Measurements from ENCODE around the gene PHLDA3. TPM values are rescaled to one million over a fixed set of nuclear protein-coding genes. Genes with fewer than 3 reads are reported as not detected.

PHLDA3 gene
- total RNA-seq, 1 experiment from 2014 or later, result 36.1 TPM

GRCh38 chr1:201424146-201424545, 44.8 kb downstream of the PHLDA3 start:
- in situ Hi-C loops (cut with HindIII; ENCODE audit: low pct_unique_long_range_greater_than_20kb, low sequenced_read_pairs), result no loop called here
- no peak for DNase-seq (ENCODE audit: low read depth, low spot score)

GRCh38 chr1:201423655-201424054, 45.3 kb downstream of the PHLDA3 start:
- in situ Hi-C loops (cut with HindIII; ENCODE audit: low pct_unique_long_range_greater_than_20kb, low sequenced_read_pairs), result no loop called here
- DNase-seq (ENCODE audit: low read depth, low spot score), result no peak

- in situ Hi-C loops (cut with HindIII; ENCODE audit: low pct_unique_long_range_greater_than_20kb, low sequenced_read_pairs), result no loop called here
- no peak for DNase-seq (ENCODE audit: low read depth, low spot score)
These were observed 46.5 kb downstream of the PHLDA3 start for GRCh38 chr1:201422436-201423030.

- in situ Hi-C loops (cut with HindIII; ENCODE audit: low pct_unique_long_range_greater_than_20kb, low sequenced_read_pairs), result no loop called here
- DNase-seq (ENCODE audit: low read depth, low spot score), result no peak
These were observed 47.0 kb downstream of the PHLDA3 start for GRCh38 chr1:201422026-201422425.

GRCh38 chr1:201421041-201421440, 47.9 kb downstream of the PHLDA3 start:
- DNase-seq (ENCODE audit: low read depth, low spot score), result no peak
- in situ Hi-C loops (cut with HindIII; ENCODE audit: low pct_unique_long_range_greater_than_20kb, low sequenced_read_pairs), result no loop called here

- in situ Hi-C loops (cut with HindIII; ENCODE audit: low pct_unique_long_range_greater_than_20kb, low sequenced_read_pairs), result no loop called here
- DNase-seq (ENCODE audit: low read depth, low spot score), result no peak
These were observed 48.4 kb downstream of the PHLDA3 start for GRCh38 chr1:201420608-201421002.

- DNase-seq (ENCODE audit: low read depth, low spot score), result no peak
- in situ Hi-C loops (cut with HindIII; ENCODE audit: low pct_unique_long_range_greater_than_20kb, low sequenced_read_pairs), result no loop called here
These were observed 49.0 kb downstream of the PHLDA3 start for GRCh38 chr1:201419746-201420607.

GRCh38 chr1:201419256-201419655, 49.7 kb downstream of the PHLDA3 start:
- no peak for DNase-seq (ENCODE audit: low read depth, low spot score)
- in situ Hi-C loops (cut with HindIII; ENCODE audit: low pct_unique_long_range_greater_than_20kb, low sequenced_read_pairs), result no loop called here

GRCh38 chr1:201418461-201418860, 50.5 kb downstream of the PHLDA3 start:
- no peak for DNase-seq (ENCODE audit: low read depth, low spot score)
- in situ Hi-C loops (cut with HindIII; ENCODE audit: low pct_unique_long_range_greater_than_20kb, low sequenced_read_pairs), result no loop called here

Other genes with a start within 250 kb of the PHLDA3 start
- gene PKP1, start 185.7 kb downstream of the PHLDA3 start, total RNA-seq (2014; rRNA removed; shearing (Covaris generic)), result not detected in 2 replicates
- gene TNNT2, start 91.5 kb downstream of the PHLDA3 start, total RNA-seq (2014; rRNA removed; shearing (Covaris generic)), result not detected in 2 replicates
- 0.34 and 0.83 TPM in 2 replicates for gene LAD1, start 69.9 kb downstream of the PHLDA3 start, total RNA-seq (2014; rRNA removed; shearing (Covaris generic))
- not detected in 2 replicates for gene TNNI1, start 47.5 kb downstream of the PHLDA3 start, total RNA-seq (2014; rRNA removed; shearing (Covaris generic))
- gene CSRP1, start 37.9 kb upstream of the PHLDA3 start, total RNA-seq (2014; rRNA removed; shearing (Covaris generic)), result 56.4 and 67.0 TPM in 2 replicates
- gene NAV1, start 69.9 kb upstream of the PHLDA3 start, total RNA-seq (2014; rRNA removed; shearing (Covaris generic)), result 13.7 and 15.3 TPM in 2 replicates

All from SK-MEL-5 (cell line).